GM15510 (cell line): ENCODE results near the gene TMEM247.

Source experiments
- POLR2A ChIP-seq: IDR thresholded peaks from 3 replicates; pipeline ENCODE4 v1.6.1; 2011; ENCODE audit warnings: borderline replicate concordance; ENCODE audit not compliant: insufficient read length; ENCODE audit errors: extremely low read depth

Gene TMEM247

GRCh38 chr2:46448641-46449040 is 30.7 kb upstream of the TMEM247 start:
- no peak for TF ChIP-seq POLR2A

- no peak for TF ChIP-seq POLR2A
Measured at GRCh38 chr2:46449700-46450099, 29.7 kb upstream of the TMEM247 start.

GRCh38 chr2:46451131-46451711 is 28.1 kb upstream of the TMEM247 start:
- TF ChIP-seq POLR2A = no peak

- no peak for TF ChIP-seq POLR2A
Measured at GRCh38 chr2:46456789-46457188, 22.6 kb upstream of the TMEM247 start.

GRCh38 chr2:46458763-46459500 is 20.4 kb upstream of the TMEM247 start:
- TF ChIP-seq POLR2A = no peak

- TF ChIP-seq POLR2A = no peak
Measured at GRCh38 chr2:46459694-46460093, 19.7 kb upstream of the TMEM247 start.

GRCh38 chr2:46460241-46460921 is 19.0 kb upstream of the TMEM247 start:
- TF ChIP-seq POLR2A = no peak

- no peak for TF ChIP-seq POLR2A
Measured at GRCh38 chr2:46461011-46461674, 18.2 kb upstream of the TMEM247 start.

- no peak for TF ChIP-seq POLR2A
Measured at GRCh38 chr2:46461709-46462171, 17.6 kb upstream of the TMEM247 start.

GRCh38 chr2:46462936-46463335 is 16.4 kb upstream of the TMEM247 start:
- TF ChIP-seq POLR2A = no peak

GRCh38 chr2:46469116-46469515 is 10.2 kb upstream of the TMEM247 start:
- no peak for TF ChIP-seq POLR2A

GRCh38 chr2:46469700-46470099 is 9.7 kb upstream of the TMEM247 start:
- TF ChIP-seq POLR2A = no peak

- no peak for TF ChIP-seq POLR2A
Measured at GRCh38 chr2:46470114-46470628, 9.2 kb upstream of the TMEM247 start.

- no peak for TF ChIP-seq POLR2A
Measured at GRCh38 chr2:46471019-46471583, 8.3 kb upstream of the TMEM247 start.

- no peak for TF ChIP-seq POLR2A
Measured at GRCh38 chr2:46471697-46472096, 7.7 kb upstream of the TMEM247 start.
